Hepatocyte (in vitro differentiated cells): ENCODE data around the gene FERMT3.

Source experiments
- CTCF ChIP-seq: fragments of 200-600 bp; sonication (generic); IDR thresholded peaks from 2 replicates; pipeline ENCODE4 v1.5.1; 2016; ENCODE audit warnings: antibody characterized with exemption, mild to moderate bottlenecking; ENCODE audit not compliant: poor library complexity
- EZH2 ChIP-seq: fragments of 200-600 bp; sonication (generic); IDR thresholded peaks from 2 replicates; pipeline ENCODE4 v1.6.1; 2016; ENCODE audit warnings: antibody characterized with exemption, mild to moderate bottlenecking, borderline replicate concordance

GRCh38 chr11:64219354-64219684 is 12.8 kb downstream of the FERMT3 start:
- TF ChIP-seq EZH2 (no peak), CTCF (no peak)
